RPMI8226 (cell line): Measurements from ENCODE around the gene DDAH1.
"Not testable (repeated sequence)": the region's sequence is repeated elsewhere in the genome, so short reads cannot be mapped to it uniquely, and the experiment has no call there.

Source experiments
- DNase-seq: peaks from one replicate; pipeline ENCODE4 v3.0.0-alpha.2; 2015

Gene DDAH1

GRCh38 chr1:85356130-85356529, 108.8 kb downstream of the DDAH1 start:
- no peak for DNase-seq

- no peak for DNase-seq
Measured at GRCh38 chr1:85352055-85352454, 112.9 kb downstream of the DDAH1 start.

DNA sequence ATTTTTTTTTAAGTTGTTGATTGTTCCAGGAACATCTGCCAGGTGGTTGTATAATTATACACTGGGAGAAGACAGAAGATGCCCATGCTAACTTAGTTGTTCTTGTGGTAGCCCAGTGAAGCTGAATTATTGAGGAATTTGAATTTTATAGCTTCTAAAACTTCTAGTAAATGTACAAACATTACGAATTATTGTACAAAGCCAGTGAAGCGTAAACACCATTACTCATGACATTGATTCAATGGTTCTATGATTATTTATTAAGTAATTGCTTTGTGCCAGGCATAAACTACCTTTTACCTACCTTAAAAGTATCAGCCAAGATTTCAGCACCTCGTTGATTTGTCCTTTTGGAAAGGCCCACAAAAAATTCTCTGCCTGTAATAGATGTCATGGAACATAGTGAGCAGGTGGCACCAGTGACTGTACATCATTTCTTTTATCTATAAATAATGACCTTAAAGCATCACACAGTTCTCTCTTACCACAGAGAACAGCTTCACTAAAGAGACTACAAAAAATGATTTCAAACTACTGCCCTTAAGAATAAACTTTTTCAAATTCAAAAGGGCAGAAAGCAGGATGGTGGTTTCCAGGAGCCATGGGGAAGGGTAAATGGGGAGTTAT, 113.6 kb downstream of the DDAH1 start:
- DNase-seq = no peak

GRCh38 chr1:85349224-85349623, 115.7 kb downstream of the DDAH1 start:
- DNase-seq = no peak

- no peak for DNase-seq
Measured at GRCh38 chr1:85347908-85348307, 117.1 kb downstream of the DDAH1 start.

DNA sequence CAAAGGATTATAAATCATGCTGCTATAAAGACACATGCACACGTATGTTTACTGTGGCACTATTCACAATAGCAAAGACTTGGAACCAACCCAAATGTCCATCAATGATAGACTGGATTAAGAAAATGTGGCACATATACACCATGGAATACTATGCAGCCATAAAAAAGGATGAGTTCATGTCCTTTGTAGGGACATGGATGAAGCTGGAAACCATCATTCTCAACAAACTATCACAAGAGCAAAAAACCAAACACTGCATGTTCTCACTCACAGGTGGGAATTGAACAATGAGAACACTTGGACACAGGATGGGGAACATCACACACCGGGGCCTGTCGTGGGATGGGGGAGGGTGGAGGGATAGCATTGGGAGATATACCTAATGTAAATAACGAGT, 117.7 kb downstream of the DDAH1 start:
- not testable (repeated sequence) for DNase-seq

GRCh38 chr1:85344256-85344694, 120.7 kb downstream of the DDAH1 start:
- DNase-seq = peak; percentile 44

- no peak for DNase-seq
Measured at GRCh38 chr1:85343612-85344255, 121.2 kb downstream of the DDAH1 start.

DNA sequence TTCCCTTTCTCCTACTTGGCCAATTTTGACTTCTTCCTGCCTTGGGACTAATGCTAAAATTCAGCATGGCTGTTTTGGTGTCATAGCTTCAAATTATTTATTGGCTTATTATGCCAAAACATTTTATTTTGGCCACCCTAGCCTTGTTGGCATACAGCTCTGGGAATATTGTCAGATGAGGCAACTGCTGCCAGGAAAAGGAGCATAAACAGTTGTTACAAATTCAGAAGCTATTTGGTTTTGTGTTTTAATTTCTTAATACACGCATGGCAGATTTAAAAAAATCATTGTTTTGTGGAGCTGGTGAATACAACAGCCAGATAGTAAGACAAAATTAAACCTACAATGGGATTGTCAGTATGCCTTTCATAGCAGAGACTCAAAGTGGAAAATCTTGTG, 121.7 kb downstream of the DDAH1 start:
- DNase-seq = no peak

GRCh38 chr1:85342207-85342606, 122.8 kb downstream of the DDAH1 start:
- no peak for DNase-seq

GRCh38 chr1:85340427-85340826, 124.5 kb downstream of the DDAH1 start:
- no peak for DNase-seq

DNA sequence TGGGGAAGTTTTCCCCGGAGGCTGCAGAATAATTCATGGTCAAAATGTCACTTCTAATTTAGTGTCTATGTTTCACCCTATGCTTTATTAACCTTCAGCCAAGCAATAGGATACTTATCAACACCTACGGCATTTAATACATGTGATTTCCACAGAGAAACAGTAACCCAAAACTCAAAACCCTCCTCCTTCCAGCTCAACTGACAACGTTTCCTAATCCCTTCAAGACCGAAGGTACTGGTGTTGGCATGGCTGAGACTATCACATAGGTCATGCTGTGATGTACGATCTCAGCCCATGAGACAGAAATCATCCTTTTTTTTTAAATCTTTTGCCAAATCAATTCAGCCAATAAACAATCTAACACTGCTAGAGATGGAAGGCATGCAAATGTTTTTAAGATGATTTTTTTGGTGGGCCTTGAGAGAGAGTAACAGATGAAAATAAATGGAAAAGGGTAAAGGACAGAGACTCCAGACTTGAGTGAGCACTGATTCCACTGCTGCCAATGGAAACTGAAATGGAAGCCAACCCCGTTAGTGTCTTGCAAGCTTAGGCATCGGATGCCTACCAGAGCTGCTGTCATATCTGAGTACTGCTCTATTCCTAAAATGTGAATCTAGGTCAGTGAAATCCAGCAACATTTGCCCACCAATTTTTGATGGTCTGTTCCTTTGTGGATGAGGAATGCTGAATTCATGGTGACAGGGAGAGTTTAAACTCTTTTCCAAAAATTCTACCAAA, 125.1 kb downstream of the DDAH1 start:
- DNase-seq = no peak

DNA sequence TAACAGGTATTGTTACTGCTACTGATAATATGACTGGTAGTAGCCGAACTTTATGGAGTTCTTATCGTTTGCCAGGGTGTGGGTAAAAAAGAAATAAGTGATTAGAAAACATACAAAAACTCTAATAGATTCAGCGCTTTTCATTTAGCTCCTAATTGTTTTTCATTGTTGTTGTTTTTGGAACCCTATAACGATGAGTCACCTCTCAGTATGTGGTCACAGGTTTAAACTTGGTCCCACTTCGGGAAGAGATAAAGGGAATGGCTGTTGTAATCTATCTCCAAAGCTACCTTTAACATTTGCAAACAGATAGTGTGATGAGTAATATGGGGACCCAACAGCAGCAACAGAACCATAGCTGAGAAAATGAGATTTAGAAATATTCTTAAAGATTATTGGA, 125.9 kb downstream of the DDAH1 start:
- no peak for DNase-seq

DNA sequence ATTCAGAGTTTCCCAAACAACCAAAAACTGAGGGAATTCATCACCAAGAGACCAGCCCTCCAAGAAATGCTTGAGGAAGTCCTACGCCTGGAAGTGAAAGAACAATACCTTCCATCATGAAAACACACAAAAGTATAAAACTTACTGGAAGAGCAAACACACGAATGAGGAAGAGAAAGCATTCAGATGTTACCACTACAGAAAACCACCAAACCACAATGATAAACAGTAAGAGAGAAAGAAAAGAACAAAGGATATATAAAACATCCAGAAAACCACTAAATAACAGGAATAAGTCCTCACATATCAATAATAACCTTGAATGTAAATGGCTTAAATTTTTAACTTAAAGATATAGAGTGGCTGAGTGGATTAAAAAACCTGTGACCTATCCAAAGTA, 130.0 kb downstream of the DDAH1 start:
- peak; percentile 17 for DNase-seq

GRCh38 chr1:85333186-85333585, 131.8 kb downstream of the DDAH1 start:
- no peak for DNase-seq

GRCh38 chr1:85332575-85332974, 132.4 kb downstream of the DDAH1 start:
- DNase-seq = no peak

DNA sequence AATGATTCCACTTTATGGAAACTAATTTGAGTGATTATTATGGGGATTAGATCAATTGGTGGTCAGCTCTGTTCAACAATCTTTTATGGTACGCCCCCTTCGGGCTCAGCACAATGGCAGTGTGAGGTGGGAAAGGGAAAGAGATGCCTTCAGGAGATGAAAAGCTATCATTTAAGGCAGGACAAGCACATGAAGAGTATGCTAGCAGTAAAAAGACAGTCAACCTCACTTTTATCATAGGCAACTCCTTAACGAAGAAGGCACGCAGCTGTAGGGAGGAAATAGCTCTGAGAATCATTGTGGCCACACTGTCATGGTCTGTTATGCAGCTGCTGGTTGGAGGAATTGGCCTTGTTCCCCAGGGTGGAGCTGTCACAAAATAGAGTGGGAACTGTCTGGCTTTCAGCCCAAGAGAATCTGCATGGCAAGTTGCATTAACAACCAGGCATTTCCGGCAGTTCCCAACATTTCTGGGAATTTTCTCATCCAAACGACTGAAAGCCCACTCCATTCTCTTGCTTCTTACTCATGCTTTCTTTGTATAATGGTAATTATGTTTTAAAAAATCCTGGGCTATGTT, 134.2 kb downstream of the DDAH1 start:
- DNase-seq = no peak

GRCh38 chr1:85330214-85330631, 134.7 kb downstream of the DDAH1 start:
- no peak for DNase-seq

DNA sequence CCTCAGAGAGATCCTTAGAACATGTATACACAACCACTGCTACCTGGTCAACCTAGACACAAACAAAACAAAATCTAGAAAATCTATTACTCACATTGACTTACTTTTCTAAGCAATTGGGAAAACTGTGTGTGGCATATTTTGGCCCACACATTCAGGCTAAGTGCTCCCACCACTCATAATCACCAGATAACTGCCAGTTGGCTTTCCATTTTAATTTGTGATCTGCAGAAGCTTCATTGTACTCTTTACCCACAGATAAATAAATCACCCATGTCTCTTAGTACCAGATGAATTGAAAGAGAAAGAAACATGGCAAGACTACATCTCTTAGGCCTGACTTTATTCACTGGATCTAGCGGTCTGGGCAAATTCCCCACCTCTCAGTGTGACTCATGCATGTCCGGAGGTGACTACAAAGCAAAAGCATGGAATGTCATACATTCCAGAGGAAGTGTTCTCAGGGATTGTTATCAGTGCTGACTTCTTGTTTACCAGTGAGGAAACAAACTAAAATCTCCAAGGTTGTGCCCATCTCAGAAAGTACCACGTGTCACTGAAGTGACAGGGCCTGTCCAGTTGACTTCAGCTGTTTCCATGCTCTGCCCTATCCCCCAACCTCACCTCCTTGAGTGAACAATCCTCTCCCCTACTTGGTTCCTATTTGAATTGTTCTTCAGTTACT, 136.1 kb downstream of the DDAH1 start:
- no peak for DNase-seq

DNA sequence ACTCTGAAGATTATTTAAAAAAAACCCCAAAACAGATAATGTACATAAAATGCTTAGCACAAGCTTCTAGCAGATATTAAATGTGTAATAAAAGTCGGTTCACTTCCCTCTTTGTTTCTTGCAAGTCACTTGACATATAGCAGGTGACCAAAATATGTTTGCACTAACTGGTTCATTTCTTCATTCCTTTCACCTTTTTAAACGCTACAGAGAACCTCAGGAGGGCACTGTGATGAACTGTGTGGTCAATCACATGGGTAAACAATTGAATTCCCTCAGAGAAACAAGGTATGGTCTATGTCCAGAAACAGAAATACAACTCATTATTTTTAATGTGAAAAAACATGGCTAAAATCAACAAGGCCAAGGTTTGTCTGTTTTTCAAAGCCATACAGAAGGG, 137.2 kb downstream of the DDAH1 start:
- DNase-seq = no peak

DNA sequence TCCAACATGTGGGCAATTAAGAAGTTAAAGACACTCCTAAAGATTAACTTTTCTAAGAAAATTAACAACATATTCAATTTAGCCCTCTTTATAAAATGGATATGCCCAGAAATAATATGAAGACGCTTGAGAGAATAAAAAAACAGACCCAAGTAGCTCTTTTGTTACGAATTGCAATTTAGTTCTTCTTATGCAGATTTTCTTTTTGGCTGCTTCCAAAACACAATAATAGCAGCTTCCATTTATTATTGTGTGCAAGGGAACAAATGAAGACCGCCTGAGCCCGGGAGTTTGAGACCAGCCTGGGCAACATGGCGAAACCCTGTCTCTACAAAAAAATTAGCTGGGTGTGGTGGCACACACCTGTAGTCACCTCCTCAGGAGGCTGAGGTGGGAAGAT, 138.1 kb downstream of the DDAH1 start:
- no peak for DNase-seq

DNA sequence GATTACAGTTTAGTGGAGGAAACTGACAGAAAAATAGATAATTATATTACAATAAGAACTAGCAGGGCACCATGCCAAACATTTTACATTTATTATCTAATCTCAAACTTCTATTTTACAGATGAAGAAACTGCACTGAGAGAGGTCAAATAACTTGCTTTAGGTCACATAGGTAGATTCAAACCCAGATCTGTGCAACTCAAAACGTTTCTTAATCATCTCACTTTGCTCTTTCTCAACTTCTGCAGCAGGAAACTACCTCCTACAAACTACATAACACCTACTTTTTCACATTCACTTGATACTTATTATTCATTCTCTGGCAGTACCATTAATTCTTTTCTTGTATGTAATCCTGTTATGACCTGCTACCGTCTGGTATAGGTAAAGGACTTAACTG, 138.6 kb downstream of the DDAH1 start:
- no peak for DNase-seq

DNA sequence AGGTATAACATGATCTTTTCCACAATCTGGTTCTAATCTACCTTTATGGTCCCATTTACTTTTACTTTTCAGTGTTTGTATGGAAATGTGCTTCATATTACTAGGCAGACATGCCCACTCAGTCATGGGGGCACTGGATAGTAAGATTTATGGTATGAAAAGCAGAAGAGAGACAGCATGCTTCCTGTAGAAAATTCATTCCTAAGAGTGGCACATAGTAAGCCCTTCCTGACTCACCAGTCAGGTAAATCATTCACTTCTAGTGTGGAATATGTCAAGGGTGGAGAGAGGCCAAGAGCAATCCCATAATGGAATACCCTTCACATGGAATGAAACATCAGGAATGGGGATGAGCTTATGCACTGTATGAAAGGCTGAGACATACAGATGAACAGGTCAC, 139.0 kb downstream of the DDAH1 start:
- DNase-seq = no peak
